A673 (cell line): ENCODE results near the gene DPM3. TPM values are rescaled to one million over a fixed set of nuclear protein-coding genes. Genes with fewer than 3 reads are reported as not detected.

Experiments
- BruUV-seq: library from RNA; stranded (reverse); fragments of 400-500 nt; replicated peaks from 2 replicates; lab custom pipeline; 2021; lab: Mats Ljungman, UMichigan
- CTCF ChIA-PET: fragments of 300-600 bp; sonication (Branson Sonifier 250); formaldehyde crosslinking; loops from one replicate; lab custom pipeline; 2022; ENCODE audit warnings: antibody characterized with exemption; lab: Charles Lee
- POLR2A ChIA-PET: fragments of 300-600 bp; sonication (Branson Sonifier 250); formaldehyde crosslinking; loops from one replicate; lab custom pipeline; 2022; ENCODE audit warnings: antibody characterized with exemption; ENCODE audit not compliant: low non-redundant PET; lab: Charles Lee
- DNase-seq: peaks from one replicate; pipeline ENCODE4 v3.0.0-alpha.2; 2015; ENCODE audit warnings: low spot score
- H3K27ac ChIP-seq: fragments of 200-600 bp; sonication (generic); 2 replicates; pipeline ENCODE4 v1.5.1; 2016; ENCODE audit warnings: mixed run types, low read depth, mild to moderate bottlenecking, mixed read lengths, antibody characterized with exemption, low read length; ENCODE audit not compliant: poor library complexity, severe bottlenecking
- H3K27me3 ChIP-seq: fragments of 200-600 bp; sonication (generic); replicated peaks from 2 replicates; pipeline ENCODE4 v1.6.1; 2017; ENCODE audit warnings: mixed run types, low read depth, mild to moderate bottlenecking, mixed read lengths, antibody characterized with exemption, low read length; ENCODE audit not compliant: insufficient read depth, poor library complexity
- H3K36me3 ChIP-seq: fragments of 200-600 bp; sonication (generic); 2 replicates; pipeline ENCODE4 v1.6.1; 2016; ENCODE audit warnings: mixed run types, mild to moderate bottlenecking, mixed read lengths, antibody characterized with exemption, low read length; ENCODE audit not compliant: insufficient read depth, poor library complexity, severe bottlenecking
- H3K4me1 ChIP-seq: fragments of 200-600 bp; sonication (generic); 2 replicates; pipeline ENCODE4 v1.6.1; 2017; ENCODE audit warnings: mixed run types, mild to moderate bottlenecking, mixed read lengths, antibody characterized with exemption, low read length; ENCODE audit not compliant: insufficient read depth, poor library complexity, severe bottlenecking
- H3K4me3 ChIP-seq: fragments of 200-600 bp; sonication (generic); 2 replicates; pipeline ENCODE4 v1.5.1; 2016; ENCODE audit warnings: low read depth, mixed run types, mild to moderate bottlenecking, mixed read lengths, low read length; ENCODE audit not compliant: poor library complexity, severe bottlenecking
- H3K9me3 ChIP-seq: fragments of 200-600 bp; sonication (generic); 2 replicates; pipeline ENCODE4 v1.6.1; 2016; ENCODE audit warnings: mixed run types, low read depth, mild to moderate bottlenecking, mixed read lengths, antibody characterized with exemption, low read length; ENCODE audit not compliant: poor library complexity, severe bottlenecking
- EZH2 ChIP-seq: fragments of 200-600 bp; sonication (generic); IDR thresholded peaks from 2 replicates; pipeline ENCODE4 v1.6.1; 2017; ENCODE audit warnings: borderline replicate concordance, low read depth, mild to moderate bottlenecking, mixed read lengths, antibody characterized with exemption, low read length; ENCODE audit not compliant: poor library complexity, severe bottlenecking
- intact Hi-C: fragments of 100-400 bp; cut with micrococcal nuclease; formaldehyde crosslinking; loops from one replicate; pipeline ENCODE4 v1.10.0; 2022; ENCODE audit not compliant: unreplicated experiment
- total RNA-seq: library from RNA; stranded (reverse); gene quantifications from 2 replicates; pipeline ENCODE4 v1.2.3, GENCODE V29; 2021
- TF ChIP-seq, protein P1 (sequence below): fragments of 300-800, 200-600 bp; sonication (generic); conservative IDR thresholded peaks from 2 replicates; pipeline ENCODE4 v1.5.1; 2017; ENCODE audit warnings: low read depth, mild to moderate bottlenecking, antibody characterized with exemption, low read length, moderate library complexity, mixed read lengths

DPM3 gene
- total RNA-seq, 1 experiment from 2014 or later, result 34.0 TPM

DNA sequence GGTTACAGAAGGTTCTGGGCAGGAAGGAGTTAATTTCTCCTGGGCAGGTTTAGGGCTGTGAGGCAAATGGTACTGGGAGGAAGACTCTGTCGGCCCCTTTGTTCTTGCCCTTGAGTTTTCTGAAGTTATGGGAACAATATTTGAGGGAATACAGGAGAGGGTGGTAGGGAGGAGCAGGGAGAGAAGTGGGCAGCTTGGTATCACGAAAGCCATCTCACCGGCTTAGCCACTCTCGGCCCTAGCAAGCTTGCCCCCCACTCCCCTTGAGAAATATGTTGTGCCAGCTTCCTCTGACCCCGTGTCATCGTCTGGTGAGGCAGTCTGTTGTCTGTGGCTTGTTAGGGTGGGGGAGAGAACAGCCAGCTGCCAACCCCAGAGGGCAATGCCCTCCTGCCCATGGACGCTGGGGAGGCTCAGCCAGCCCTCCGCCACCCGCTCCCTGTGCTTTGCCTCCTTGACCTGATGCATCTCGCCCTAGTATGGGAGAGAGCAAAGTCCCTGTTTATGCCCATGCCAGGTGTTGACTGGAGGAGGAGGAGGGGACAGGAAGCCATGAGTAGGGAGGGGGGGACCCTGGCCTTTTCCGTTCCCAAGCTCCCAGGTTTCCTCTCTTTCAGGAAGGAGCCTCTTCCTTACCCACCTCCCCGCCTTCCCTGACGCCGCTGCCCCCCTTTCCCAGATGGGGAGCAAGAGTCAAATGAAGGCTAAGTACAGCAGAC, 11.4 kb downstream of the DPM3 start:
- H3K9me3 ChIP-seq, result no peaks in the 10 kb centered on the region
- ChIA-PET POLR2A (no interaction called here), CTCF (no interaction called here)
- BruUV-seq, result no TSS peak
- intact Hi-C loops, result loop anchor here (5.0 kb wide), 1 partner anchor 37 kb away; no protein-coding TSS in a partner anchor
- H3K27ac ChIP-seq, result no peak overlapping the region
- peak overlapping the region; percentile 56 for H3K4me3 ChIP-seq
- DNase-seq, result no peak
- H3K27me3 ChIP-seq, result no peaks in the 10 kb centered on the region
- H3K4me1 ChIP-seq, result peaks cover 35% of the 10 kb centered on the region
- no peaks in the 10 kb centered on the region for H3K36me3 ChIP-seq
- TF ChIP-seq EZH2, result no peak
- TF ChIP-seq, protein P1, sequence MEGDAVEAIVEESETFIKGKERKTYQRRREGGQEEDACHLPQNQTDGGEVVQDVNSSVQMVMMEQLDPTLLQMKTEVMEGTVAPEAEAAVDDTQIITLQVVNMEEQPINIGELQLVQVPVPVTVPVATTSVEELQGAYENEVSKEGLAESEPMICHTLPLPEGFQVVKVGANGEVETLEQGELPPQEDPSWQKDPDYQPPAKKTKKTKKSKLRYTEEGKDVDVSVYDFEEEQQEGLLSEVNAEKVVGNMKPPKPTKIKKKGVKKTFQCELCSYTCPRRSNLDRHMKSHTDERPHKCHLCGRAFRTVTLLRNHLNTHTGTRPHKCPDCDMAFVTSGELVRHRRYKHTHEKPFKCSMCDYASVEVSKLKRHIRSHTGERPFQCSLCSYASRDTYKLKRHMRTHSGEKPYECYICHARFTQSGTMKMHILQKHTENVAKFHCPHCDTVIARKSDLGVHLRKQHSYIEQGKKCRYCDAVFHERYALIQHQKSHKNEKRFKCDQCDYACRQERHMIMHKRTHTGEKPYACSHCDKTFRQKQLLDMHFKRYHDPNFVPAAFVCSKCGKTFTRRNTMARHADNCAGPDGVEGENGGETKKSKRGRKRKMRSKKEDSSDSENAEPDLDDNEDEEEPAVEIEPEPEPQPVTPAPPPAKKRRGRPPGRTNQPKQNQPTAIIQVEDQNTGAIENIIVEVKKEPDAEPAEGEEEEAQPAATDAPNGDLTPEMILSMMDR, result no peak

- POLR2A ChIA-PET, result no interaction called here
- intact Hi-C loops, result loop anchor here (5.0 kb wide), 1 partner anchor 36 kb away; no protein-coding TSS in a partner anchor
- DNase-seq, result no peak
- no peaks in the 10 kb centered on the region for H3K9me3 ChIP-seq
- TF ChIP-seq EZH2, result no peak
- TF ChIP-seq, protein P1, result no peak
- peak overlapping the region; percentile 56 for H3K4me3 ChIP-seq
- peaks cover 35% of the 10 kb centered on the region for H3K4me1 ChIP-seq
- no peaks in the 10 kb centered on the region for H3K36me3 ChIP-seq
- no peaks in the 10 kb centered on the region for H3K27me3 ChIP-seq
- CTCF ChIA-PET, result no interaction called here
- BruUV-seq, result no TSS peak
- H3K27ac ChIP-seq, result no peak overlapping the region
Observed at GRCh38 chr1:155127967-155128754, 12.2 kb downstream of the DPM3 start.

DNA sequence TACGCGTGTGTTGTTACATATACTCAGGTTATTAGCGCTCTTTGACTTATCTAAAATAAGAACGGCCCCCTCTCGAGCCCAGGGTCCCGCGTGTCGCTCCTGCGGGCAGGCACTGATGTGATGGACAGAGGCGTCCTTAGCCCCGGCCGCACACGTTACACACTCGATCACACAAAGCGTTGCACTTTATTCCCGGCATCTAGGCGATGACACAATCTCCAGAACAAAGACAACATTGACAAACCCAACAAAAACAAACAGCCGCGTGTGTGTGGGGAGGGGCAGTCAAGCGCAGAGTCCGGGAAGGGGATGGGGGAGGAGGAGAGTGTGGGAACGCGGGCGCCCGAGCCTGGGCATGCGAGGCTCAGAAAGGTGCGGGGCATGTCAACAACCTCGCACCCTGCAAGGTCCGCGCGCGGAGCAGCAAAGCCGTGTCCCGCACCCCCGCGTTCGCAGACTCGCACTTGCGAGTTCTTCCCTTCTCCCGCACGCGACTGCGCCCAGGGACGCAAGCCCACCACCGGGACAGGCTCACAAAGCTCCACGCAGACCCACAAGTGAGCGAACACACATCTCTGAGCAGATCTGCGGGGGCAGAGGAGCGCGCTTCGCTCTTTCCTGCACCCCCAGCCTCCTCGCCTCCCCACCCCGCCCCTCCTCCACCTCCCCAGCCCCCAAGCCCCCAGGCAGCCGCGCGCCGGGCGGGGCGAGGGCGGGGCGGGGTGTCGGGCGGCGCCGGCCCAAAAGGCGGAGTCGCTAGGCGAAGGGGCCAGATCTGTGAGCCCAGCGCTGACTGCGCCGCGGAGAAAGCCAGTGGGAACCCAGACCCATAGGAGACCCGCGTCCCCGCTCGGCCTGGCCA, 13.0 kb downstream of the DPM3 start, which contains the start of gene EFNA1:
EFNA1 (plus strand) TSS at position 772 of the 862 bp plus-strand sequence. CDS start 102 bp downstream, outside the sequence.
- POLR2A ChIA-PET, result no interaction called here
- H3K4me1 ChIP-seq, result peaks cover 35% of the 10 kb centered on the region

More for the DNA sequence above, 13.0 kb downstream of the DPM3 start, which contains the start of gene EFNA1:
- TF ChIP-seq, protein P1, result no peak
- TF ChIP-seq EZH2, result no peak
- Histone ChIP-seq H3K4me3 (peak within 1 kb of the TSS; percentile 56), H3K27me3 (no peaks in the 10 kb centered on the region), H3K9me3 (no peaks in the 10 kb centered on the region), H3K27ac (no peak within 1 kb of the TSS), H3K36me3 (no peaks in the 10 kb centered on the region)
- DNase-seq, result peak; percentile 49
- no TSS peak for BruUV-seq
- CTCF ChIA-PET, result no interaction called here
- intact Hi-C loops, result loop anchor here (5.0 kb wide), 1 partner anchor 35 kb away; no protein-coding TSS in a partner anchor
